Osteocyte (in vitro differentiated cells): Measurements from ENCODE around the gene FXYD1. TPM values are rescaled to one million over a fixed set of nuclear protein-coding genes. Genes with fewer than 3 reads are reported as not detected.
A peak's percentile ranks its signal among the peaks of the same experiment; 100 is the strongest.

Source experiments
- DNase-seq: peaks from one replicate; pipeline ENCODE4 v3.0.0; 2021; ENCODE audit warnings: mixed read lengths; ENCODE audit not compliant: unreplicated experiment; ENCODE audit errors: extremely low spot score
- H3K27ac Mint-ChIP-seq: one replicate; pipeline ENCODE4 v1.8.0; 2021; ENCODE audit warnings: mild to moderate bottlenecking, mixed read lengths; ENCODE audit not compliant: unreplicated experiment
- H3K27me3 Mint-ChIP-seq: one replicate; pipeline ENCODE4 v1.8.0; 2021; ENCODE audit warnings: mixed read lengths; ENCODE audit not compliant: unreplicated experiment
- H3K36me3 Mint-ChIP-seq: one replicate; pipeline ENCODE4 v1.8.0; 2021; ENCODE audit warnings: mixed read lengths; ENCODE audit not compliant: unreplicated experiment
- H3K4me1 Mint-ChIP-seq: one replicate; pipeline ENCODE4 v1.8.0; 2021; ENCODE audit warnings: mixed read lengths; ENCODE audit not compliant: unreplicated experiment
- H3K4me3 Mint-ChIP-seq: one replicate; pipeline ENCODE4 v1.8.0; 2021; ENCODE audit warnings: mild to moderate bottlenecking, moderate library complexity, mixed read lengths; ENCODE audit not compliant: unreplicated experiment
- H3K9me3 Mint-ChIP-seq: one replicate; pipeline ENCODE4 v1.8.0; 2021; ENCODE audit warnings: mixed read lengths; ENCODE audit not compliant: unreplicated experiment
- total RNA-seq: library from RNA; stranded (reverse); gene quantifications from 2 replicates; pipeline ENCODE4 v1.2.1, GENCODE V29; 2021
- TF ChIP-seq, protein P1 (sequence below): fragments of 200-600 bp; sonication (generic); IDR thresholded peaks from 2 replicates; pipeline ENCODE4 v1.5.0; 2021; ENCODE audit warnings: antibody characterized with exemption, mild to moderate bottlenecking, moderate library complexity

The FXYD1 gene
- total RNA-seq, 1 donor from 2014 or later: 0.86 TPM

DNA sequence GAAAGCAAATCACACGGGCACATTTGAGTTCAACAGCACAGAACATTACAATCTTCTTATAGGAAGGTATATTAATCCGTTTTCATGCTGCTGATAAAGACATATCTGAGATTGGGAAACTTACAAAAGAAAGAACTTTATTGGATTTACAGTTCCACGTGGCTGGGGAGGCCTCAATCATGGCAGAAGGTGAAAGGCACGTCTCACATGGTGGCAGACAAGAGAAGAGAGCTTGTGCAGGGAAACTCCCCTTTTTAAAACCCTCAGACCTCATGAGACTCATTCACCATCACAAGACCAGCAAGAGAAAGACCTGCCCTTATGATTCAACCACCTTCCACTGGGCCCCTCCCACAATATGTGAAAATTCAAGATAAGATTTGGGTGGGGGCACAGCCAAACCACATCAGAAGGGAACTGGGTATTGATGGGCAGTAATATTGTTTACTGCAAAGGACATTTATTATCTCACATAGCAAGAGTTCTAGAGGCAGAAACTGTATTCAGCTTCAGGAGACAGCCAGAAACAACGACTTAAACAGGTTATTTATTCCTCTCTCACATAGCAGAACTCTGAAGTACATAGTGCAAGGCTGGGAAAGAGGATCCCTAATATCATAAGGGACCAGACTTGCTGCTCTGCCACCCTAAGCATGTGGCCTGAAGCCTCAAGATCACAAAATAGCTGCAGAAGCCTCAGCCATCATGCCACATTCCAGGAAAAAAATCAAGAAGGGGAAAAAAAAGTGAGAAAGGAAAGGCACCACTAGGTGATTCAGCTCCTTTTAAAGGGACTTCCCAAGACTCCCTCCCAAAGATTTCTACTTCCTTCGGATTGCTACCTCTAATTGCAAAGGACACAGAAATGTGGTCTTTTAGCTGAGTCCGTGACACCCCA, 39.0 kb downstream of the FXYD1 start:
- no peak overlapping the region for H3K4me3 Mint-ChIP-seq
- DNase-seq: peak; percentile 23
- H3K36me3 Mint-ChIP-seq: no peaks in the 10 kb centered on the region
- peaks cover 2% of the 10 kb centered on the region for H3K4me1 Mint-ChIP-seq
- no peaks in the 10 kb centered on the region for H3K9me3 Mint-ChIP-seq
- H3K27ac Mint-ChIP-seq: no peak overlapping the region
- peaks cover 2% of the 10 kb centered on the region for H3K27me3 Mint-ChIP-seq
- TF ChIP-seq, protein P1, sequence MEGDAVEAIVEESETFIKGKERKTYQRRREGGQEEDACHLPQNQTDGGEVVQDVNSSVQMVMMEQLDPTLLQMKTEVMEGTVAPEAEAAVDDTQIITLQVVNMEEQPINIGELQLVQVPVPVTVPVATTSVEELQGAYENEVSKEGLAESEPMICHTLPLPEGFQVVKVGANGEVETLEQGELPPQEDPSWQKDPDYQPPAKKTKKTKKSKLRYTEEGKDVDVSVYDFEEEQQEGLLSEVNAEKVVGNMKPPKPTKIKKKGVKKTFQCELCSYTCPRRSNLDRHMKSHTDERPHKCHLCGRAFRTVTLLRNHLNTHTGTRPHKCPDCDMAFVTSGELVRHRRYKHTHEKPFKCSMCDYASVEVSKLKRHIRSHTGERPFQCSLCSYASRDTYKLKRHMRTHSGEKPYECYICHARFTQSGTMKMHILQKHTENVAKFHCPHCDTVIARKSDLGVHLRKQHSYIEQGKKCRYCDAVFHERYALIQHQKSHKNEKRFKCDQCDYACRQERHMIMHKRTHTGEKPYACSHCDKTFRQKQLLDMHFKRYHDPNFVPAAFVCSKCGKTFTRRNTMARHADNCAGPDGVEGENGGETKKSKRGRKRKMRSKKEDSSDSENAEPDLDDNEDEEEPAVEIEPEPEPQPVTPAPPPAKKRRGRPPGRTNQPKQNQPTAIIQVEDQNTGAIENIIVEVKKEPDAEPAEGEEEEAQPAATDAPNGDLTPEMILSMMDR: no peak

DNA sequence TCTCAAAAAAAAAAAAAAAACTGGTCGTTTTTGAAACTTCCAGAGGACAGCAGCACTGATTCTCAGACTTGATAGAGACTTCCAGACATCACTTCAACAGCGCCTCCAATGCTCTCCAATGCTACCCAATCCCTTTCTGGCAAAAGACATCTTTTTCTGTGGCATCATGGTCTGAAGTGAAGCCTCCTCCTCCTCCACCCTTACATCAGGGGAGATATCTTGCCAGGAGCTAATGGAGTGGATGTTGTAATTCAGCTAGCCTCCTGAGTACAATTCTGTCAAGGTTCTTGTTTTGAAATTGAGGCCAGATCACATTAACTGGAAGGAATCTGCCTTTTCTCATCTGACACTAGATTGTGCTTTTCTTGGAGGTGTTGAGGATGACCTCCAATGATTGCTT, 40.1 kb downstream of the FXYD1 start:
- Mint-ChIP-seq H3K4me3 (no peak overlapping the region), H3K27me3 (peaks cover 9% of the 10 kb centered on the region), H3K9me3 (no peaks in the 10 kb centered on the region), H3K4me1 (peaks cover 2% of the 10 kb centered on the region), H3K36me3 (no peaks in the 10 kb centered on the region), H3K27ac (no peak overlapping the region)
- DNase-seq: peak; percentile 10
- TF ChIP-seq, protein P1: no peak

DNA sequence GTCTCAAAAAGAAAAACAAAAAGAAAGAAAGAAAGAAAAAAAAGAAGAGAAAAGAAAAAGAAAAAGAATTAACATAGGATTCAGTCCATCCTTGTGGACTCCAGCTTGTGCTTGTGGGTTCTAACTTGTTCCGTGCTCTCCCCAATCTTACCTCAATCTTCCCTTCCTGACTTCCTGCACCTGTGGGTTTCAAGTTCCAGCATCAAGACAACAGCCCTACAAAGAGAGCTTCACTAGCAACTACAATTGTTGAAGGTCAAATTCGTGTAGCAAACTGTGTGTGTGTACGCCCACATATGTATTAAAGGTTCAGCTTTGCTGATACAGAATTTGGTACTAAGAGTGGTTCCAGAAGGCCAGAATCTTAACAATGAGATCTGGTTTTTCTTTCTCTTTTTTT, 41.2 kb downstream of the FXYD1 start:
- DNase-seq: no peak
- H3K4me3 Mint-ChIP-seq: no peak overlapping the region
- H3K27me3 Mint-ChIP-seq: peaks cover 16% of the 10 kb centered on the region
- no peak overlapping the region for H3K27ac Mint-ChIP-seq
- peaks cover 10% of the 10 kb centered on the region for H3K9me3 Mint-ChIP-seq
- peaks cover 2% of the 10 kb centered on the region for H3K4me1 Mint-ChIP-seq
- TF ChIP-seq, protein P1: no peak
- H3K36me3 Mint-ChIP-seq: no peaks in the 10 kb centered on the region

DNA sequence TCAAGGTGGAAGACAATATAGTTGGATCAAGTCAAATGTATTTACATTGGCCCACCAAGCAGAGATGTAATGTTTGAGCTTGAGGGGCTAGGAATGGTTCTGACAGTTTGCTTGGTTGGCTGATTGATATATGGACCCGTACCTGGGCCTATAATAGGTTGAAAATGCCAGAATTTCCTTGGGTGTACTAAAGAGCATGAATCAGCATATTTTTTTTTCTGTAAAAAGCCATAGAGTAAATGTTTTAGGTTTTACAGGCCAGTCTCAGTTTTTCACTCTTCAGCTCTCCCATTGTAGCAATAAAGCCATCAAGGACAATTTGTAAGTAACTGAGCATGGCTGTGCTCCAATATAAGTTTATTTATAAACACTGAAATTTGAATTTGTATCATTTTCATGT, 42.8 kb downstream of the FXYD1 start:
- no peak for DNase-seq
- H3K4me1 Mint-ChIP-seq: no peaks in the 10 kb centered on the region
- H3K36me3 Mint-ChIP-seq: no peaks in the 10 kb centered on the region
- no peak overlapping the region for H3K4me3 Mint-ChIP-seq
- peaks cover 16% of the 10 kb centered on the region for H3K27me3 Mint-ChIP-seq
- TF ChIP-seq, protein P1: no peak
- no peak overlapping the region for H3K27ac Mint-ChIP-seq
- H3K9me3 Mint-ChIP-seq: peaks cover 13% of the 10 kb centered on the region

DNA sequence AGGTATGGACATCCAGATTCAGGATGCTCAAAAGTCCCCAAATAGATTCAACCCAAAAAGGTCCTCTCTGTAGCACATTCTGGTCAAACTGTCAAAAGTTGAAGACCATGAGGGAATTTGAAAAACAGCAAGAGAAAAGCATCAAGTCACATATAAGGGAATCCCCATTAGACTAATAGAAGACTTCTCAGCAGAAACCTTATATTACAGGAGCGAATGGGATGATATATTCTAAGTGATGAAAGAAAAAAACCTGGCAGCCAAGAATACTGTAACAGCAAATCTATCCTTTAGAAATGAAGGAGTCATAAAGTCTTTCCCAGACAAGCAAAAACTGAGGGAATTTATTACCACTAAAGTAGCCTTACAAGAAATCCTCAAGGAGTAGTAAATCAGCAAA, 45.6 kb downstream of the FXYD1 start:
- DNase-seq: no peak
- Mint-ChIP-seq H3K27ac (no peak overlapping the region), H3K4me1 (no peaks in the 10 kb centered on the region), H3K4me3 (no peak overlapping the region), H3K36me3 (no peaks in the 10 kb centered on the region), H3K9me3 (peaks cover 19% of the 10 kb centered on the region), H3K27me3 (peaks cover 22% of the 10 kb centered on the region)
- TF ChIP-seq, protein P1: no peak
